NCI-H2107 treated with DMSO at 0.1 percent for 48 hours (cell line): Measurements from ENCODE around the gene GIMAP4.
"Not testable (repeated sequence)": the region's sequence is repeated elsewhere in the genome, so short reads cannot be mapped to it uniquely, and the experiment has no call there.

ENCODE experiments used
- DNase-seq: peaks from one replicate; lab custom pipeline; 2025; ENCODE audit not compliant: unreplicated experiment; lab: John Stamatoyannopoulos, UW

Gene GIMAP4

GRCh38 chr7:150567169-150567568 is at the start of gene GIMAP4:
Gene GIMAP4, plus strand, starts transcription at chr7:150567390. Its CDS starts 2,512 bp downstream, at chr7:150569902.
- no peak for DNase-seq

GRCh38 chr7:150519310-150519709 is 47.9 kb upstream of the GIMAP4 start:
- DNase-seq: no peak

GRCh38 chr7:150520145-150520544 is 47.0 kb upstream of the GIMAP4 start:
- no peak for DNase-seq

- not testable (repeated sequence) for DNase-seq
Observed at GRCh38 chr7:150522931-150523330, 44.3 kb upstream of the GIMAP4 start.

GRCh38 chr7:150524018-150524417 is 43.2 kb upstream of the GIMAP4 start:
- no peak for DNase-seq

GRCh38 chr7:150531704-150532103 is 35.5 kb upstream of the GIMAP4 start:
- DNase-seq: no peak

- DNase-seq: no peak
Observed at GRCh38 chr7:150538259-150538658, 28.9 kb upstream of the GIMAP4 start.

GRCh38 chr7:150553163-150553562 is 14.0 kb upstream of the GIMAP4 start:
- DNase-seq: no peak

- no peak for DNase-seq
Observed at GRCh38 chr7:150556521-150557138, 10.6 kb upstream of the GIMAP4 start.

- DNase-seq: no peak
Observed at GRCh38 chr7:150560486-150560885, 6.7 kb upstream of the GIMAP4 start.

- DNase-seq: no peak
Observed at GRCh38 chr7:150562919-150563318, 4.3 kb upstream of the GIMAP4 start.

GRCh38 chr7:150564006-150564405 is 3.2 kb upstream of the GIMAP4 start:
- no peak for DNase-seq

- no peak for DNase-seq
Observed at GRCh38 chr7:150564566-150564965, 2.6 kb upstream of the GIMAP4 start.

- DNase-seq: no peak
Observed at GRCh38 chr7:150565239-150565638, 2.0 kb upstream of the GIMAP4 start.

- DNase-seq: no peak
Observed at GRCh38 chr7:150566123-150566522, 1.1 kb upstream of the GIMAP4 start.

GRCh38 chr7:150566572-150566971 is 618 bp upstream of the GIMAP4 start:
- DNase-seq: no peak

GRCh38 chr7:150567871-150568301 is 696 bp downstream of the GIMAP4 start:
- DNase-seq: no peak

GRCh38 chr7:150568714-150569113 is 1.5 kb downstream of the GIMAP4 start:
- no peak for DNase-seq

GRCh38 chr7:150569245-150569955 is 2.2 kb downstream of the GIMAP4 start:
- no peak for DNase-seq

GRCh38 chr7:150570556-150571465 is 3.6 kb downstream of the GIMAP4 start:
- DNase-seq: no peak

- DNase-seq: no peak
Observed at GRCh38 chr7:150572496-150572895, 5.3 kb downstream of the GIMAP4 start.
